Femur (tissue), 1 donor: ENCODE measurements around the gene RNU5D-1.
"Not testable (repeated sequence)": the region's sequence is repeated elsewhere in the genome, so short reads cannot be mapped to it uniquely, and the experiment has no call there.

Experiments
- DNase-seq: peaks from one replicate; pipeline ENCODE4 v3.0.0-alpha.2; 2017

RNU5D-1 gene

DNA sequence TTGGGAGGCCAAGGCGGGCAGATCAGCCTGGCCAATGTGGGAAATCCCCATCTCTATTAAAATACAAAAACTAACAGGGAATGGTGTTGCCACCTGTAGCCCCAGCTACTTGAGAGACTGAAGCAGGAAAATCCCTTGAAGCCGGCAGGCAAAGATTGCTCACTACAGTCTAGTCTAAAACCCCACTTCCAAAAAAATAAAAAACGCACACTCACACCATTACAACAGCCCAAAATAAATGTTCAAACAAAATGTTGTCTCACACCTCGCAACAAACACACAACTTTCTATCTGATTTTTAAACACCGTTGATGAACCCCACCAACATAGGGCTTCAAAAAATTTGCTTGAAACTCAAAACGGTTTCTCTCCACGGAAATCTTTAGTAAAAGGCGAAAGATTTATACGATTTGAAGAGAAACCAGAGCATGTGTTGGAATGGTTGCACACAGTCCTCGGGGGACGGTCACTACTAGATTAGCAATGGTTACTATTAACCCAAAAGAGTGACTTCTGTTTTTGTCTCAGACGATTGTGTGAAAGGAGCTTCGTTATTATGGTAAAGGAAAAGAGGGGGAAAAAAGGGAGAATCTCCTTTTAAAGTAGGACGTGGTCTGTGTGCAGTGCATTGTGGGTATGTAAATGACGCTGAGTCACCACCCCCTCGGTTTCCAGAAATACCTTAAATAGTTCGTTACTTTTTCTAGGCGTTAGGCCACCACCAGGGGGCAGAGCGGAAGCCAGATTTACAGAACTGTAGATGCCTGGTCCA lies at the start of gene RNU5D-1:
Gene RNU5D-1 (minus strand): TSS at position 430 of the 772 bp plus-strand sequence.
- DNase-seq = peak; percentile 95

DNA sequence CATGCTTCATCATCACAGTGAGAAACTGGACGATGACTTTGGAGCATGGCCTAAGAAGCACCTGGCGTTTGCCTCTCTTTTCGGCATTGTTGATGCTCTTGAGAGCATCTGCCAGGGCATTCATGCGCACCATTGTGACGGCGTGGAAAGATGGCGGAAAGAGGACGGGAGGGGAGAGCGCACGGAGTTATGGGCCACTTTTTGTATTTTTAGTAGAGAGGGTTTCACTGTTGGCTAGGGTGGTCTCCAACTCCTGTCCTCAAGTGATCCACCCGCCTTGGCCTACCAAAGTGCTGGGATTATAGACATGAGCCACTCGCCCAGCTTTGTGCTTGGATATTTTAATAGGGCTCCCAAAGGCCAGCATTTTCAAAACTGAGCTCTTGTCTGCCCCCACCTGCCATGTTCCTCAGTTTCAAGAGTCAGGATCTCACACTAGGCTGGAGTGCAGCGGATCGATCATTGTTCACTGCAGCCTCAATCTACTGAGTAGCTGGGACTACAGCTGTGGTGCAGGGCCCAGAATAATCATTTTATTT lies 49.7 kb upstream of the RNU5D-1 start:
- DNase-seq = no peak

DNA sequence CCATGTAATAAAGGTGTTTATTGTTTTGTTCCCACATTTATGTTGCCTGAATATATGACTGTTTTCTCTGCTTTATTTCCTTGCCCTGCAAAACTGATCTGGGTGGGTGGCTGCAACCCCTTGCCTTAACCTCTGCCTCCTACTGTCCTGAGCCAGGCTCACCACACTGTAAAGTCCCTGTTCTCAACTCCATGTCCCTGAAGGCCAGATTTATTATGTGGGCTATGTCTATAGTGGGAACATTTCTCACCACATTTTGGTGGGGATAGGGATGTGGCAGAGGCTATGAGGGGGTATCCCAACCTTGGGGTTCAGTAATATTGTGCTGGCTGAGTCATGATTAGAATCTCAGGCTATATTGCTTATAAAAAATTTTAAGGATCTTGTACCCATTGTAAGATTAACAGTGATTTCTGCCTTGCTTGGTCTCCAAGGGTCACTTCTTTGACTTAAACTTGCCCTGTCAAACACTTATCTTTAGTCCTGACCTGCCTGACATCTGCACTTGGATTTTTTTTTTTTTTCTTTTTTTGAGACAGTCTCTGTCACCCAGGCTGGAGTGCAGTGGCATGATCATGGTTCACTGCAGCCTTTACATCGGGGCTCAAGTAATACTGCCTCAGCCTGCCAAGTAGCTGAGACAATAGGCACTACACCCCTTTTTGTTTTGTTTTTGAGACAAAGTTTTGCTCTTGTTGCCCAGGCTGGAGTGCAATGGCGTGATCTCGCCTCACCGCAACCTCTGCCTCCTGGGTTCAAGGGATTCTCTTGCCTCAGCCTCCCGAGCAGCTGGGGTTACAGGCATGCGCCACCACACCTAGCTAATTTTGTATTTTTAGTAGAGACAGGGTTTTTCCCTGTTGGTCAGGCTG lies 48.0 kb upstream of the RNU5D-1 start:
- DNase-seq = no peak

DNA sequence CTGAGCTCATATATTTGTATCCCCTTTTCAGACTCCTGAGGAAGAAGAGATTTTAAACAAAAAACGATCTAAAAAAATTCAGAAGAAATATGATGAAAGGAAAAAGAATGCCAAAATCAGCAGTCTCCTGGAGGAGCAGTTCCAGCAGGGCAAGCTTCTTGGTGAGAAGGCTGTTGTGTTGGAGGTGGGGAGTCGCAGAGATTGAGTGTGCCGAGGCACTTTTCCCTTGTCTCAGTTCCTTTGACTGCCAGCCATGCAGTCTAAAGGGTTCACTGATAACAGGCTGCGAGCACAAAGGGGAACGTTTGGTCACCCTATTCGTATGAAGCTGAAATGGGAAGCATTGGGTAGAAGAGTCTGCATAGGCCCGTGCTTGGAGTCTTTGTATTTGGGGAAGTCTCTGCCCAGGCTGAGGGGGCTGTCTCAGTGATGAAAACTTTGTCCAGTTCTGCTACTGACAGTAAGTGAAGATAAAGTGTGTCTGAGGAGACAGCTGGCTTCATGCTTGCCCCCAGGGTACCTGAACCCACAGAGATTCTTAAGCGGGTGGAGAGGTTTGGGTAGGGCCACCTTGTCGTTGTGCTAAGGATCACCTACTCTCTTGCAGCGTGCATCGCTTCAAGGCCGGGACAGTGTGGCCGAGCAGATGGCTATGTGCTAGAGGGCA lies 47.1 kb upstream of the RNU5D-1 start:
- no peak for DNase-seq

DNA sequence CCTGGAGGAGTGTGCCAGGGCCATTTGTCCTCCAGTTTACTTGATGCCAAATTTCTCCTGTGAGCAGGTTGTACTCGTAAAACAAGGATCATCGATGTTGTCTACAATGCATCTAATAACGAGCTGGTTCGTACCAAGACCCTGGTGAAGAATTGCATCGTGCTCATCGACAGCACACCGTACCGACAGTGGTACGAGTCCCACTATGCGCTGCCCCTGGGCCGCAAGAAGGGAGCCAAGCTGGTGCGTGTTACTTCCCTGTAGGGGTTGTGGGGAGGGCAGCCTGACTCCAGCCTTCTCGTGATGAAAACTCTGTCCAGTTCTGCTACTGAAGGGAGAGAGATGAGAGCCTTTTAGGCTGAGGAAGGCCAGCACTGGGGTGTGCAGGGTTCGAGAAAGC lies 46.6 kb upstream of the RNU5D-1 start:
- DNase-seq = no peak

DNA sequence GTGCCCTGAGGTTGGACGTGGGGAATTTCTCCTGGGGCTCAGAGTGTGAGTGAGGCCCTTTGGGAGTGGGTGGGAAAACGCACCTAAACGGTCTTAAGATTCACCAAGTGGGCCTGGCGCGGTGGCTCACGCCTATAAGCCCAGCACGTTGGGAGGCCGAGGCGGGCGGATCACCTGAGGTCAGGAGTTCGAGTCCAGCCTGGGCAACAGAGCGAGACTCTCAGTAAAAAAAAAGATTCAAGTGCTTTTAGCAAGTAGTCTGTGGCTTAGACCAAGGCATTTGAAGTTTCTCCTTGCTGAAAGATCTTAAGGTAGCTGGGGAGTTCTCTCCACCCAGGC lies 45.7 kb upstream of the RNU5D-1 start:
- no peak for DNase-seq

DNA sequence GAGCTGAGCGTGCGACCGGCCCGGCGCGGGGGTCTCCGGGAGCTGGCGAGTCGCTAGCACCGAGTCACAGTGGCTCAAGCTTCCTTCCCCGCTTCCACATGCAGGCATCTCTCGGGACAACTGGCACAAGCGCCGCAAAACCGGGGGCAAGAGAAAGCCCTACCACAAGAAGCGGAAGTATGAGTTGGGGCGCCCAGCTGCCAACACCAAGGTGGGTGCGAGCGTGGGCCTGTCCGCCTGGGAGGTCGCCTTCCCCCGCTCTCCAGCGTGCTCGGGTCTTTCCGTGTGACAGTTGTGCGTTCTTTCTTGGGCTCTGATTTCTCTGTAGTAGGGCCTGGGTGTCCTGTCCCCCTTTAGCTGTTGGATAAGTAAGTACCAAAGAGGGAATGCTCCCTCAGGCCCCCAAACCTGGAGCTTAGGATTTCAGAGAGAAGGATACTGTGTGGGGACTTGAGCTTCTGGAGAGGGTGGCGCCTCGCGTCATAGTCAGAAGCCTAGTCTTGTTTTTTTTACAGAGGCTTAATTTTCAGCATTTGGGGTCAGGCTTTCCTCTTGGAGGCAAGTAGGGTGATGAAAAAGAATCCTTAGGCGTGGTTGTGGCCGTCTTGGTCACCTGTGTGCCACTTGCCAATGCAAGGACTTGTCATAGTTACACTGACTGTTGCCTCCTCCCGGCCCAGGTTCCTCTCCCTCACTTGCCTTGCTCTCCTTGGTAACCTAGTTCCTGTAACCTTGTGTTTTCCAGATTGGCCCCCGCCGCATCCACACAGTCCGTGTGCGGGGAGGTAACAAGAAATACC lies 45.2 kb upstream of the RNU5D-1 start:
- DNase-seq = no peak

DNA sequence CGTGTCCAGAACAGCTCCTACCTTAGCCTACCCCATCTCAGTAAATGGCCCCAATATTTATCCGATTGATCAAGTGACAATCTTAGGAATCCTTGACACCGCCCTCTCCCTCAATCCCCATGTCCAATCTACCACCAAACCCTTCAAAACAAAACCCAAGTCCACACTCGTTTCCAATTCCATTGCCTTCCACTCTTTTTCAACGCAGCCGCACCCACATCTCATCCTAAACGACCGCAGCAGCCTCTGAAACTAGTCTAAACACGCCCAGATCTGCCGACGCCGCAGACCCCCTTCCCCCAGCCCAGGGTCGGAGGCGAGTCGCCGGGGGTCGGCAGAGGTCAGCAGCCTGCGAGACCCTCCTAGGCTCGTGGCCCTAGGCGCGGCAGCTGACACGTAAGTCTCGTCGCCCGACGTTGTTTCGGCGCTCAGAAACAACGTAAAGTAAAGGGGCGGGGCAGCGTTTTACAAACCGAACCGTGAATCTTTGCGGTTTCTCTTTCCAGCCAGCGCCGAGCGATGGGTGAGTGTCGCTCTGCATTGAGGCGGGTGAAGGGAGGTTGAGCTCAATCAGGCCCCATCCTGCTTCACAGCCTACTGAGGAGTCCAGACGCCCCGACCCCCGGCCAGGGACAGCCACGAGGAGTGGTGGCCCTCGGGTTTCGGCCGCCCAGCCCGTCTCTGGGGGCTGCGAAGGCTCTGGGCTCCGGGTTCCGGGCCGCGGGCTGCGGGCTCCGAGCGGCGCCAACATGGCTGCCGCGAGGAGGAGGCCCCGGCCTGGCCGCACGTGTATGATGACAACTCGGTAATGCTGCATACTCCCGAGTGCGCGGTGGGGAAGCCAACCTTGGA lies 44.3 kb upstream of the RNU5D-1 start, which contains the start of gene RPS8:
Gene RPS8 (plus strand): TSS at position 463 of the 852 bp plus-strand sequence. CDS start 57 bp downstream, at position 520.
- peak; percentile 96 for DNase-seq

DNA sequence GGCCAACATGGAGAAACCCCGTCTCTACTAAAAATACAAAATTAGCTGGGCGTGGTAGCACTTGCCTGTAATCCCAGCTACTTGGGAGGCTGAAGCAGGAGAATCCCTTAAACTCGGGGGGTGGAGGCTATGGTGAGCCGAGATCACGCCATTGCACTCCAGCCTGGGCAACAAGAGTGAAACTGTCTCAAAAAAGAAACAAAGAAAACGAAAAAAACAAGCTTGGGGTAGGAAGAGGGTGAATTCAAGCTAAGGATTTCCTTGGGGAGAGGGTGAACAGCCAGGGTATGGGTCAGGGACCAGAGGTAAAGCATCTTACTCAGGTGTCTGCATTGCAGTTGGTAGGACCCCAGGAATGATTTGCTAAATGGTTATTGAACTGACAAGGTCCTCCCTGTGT lies 35.5 kb upstream of the RNU5D-1 start:
- DNase-seq = not testable (repeated sequence)

DNA sequence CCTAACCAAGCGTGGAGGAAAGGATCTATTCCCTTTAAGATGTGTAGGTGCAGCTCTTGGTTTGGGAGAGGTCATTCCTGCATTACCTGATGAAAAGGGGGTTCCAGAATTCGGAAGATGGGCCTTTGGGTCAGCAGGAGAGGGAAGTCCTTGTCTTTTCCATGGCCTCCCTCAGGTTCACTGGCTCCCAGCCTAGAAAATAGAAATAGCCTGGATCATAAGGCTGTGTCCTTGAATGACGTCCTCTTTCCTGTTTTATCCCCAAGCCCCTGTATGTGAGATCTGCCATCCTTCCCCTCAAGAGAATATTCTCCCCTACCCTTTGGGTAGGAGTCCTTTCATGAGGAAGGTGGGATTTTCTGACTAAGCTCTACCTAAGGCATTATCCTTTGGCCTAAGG lies 29.9 kb upstream of the RNU5D-1 start:
- no peak for DNase-seq

DNA sequence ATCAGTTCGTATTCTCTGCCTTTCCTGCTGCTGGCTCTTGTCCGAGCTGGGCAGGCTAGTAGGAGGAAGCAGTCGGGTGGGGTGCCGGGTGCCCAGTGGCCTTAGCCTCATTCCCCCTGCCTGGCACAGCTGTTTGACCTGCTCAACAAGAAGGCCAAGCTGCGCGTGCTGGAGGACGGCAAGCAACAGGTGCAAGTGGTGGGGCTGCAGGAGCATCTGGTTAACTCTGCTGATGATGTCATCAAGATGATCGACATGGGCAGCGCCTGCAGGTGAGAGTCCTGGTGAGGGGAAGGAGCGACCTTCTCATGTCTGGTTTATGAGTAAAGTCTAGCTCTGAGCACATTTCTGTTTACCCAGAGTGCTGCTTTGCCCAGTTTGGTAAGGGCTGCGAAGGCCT lies 28.1 kb upstream of the RNU5D-1 start:
- DNase-seq = no peak

DNA sequence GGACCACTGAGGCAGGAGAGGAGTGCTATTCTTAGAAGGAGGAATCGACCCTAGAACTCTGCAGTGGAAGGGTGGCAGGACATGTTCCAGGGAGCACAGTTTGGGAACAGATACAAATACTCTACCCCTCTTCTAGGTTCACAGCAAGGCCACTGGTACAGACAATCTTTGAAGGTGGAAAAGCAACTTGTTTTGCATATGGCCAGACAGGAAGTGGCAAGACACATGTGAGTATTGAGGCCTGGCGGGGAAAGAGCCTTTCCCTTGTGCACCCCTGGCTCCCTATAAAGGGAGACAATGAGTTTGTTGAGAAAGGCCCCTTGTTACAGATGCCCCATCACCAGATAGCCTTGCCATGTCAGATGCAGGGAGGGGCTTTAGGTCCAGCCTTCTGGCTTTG lies 26.4 kb upstream of the RNU5D-1 start:
- no peak for DNase-seq

DNA sequence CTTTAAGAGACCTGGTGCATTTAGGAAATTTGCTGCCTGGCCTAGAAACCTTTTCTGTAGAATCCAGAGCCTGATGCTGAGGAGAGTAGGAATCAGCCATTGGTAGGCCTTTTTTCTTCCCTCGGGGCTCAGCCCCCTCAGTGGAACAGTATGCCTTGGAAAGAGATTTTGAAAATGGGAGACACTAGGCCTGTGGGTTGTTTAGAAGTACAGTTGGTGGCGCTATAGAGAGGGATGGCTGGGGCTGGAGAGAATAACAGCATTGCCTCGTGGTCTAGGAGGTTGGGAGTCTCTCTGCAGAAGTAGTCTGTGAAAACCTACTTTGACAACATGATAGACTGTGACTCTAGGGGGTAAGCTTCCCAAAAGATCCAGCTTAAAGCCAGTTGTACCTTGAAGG lies 16.9 kb upstream of the RNU5D-1 start:
- DNase-seq = no peak

DNA sequence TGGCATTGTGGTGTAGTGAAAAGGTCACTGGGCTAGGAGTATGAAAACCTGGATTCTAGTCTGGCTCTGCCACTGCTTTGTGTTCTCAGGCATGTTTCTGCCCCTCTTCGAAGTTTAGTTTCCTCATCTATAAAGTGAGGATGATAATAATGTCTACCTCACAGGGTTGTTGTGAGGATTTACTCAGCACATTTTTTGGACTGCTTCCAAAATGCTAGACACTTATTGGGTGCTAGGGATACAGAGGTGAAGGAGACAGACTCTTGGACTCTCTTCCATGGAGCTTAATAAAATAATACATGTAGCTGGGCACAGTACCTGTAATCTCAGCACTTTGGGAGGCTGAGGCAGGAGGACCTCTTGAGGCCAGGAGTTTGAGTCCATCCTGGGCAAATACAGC lies 12.2 kb upstream of the RNU5D-1 start:
- no peak for DNase-seq

DNA sequence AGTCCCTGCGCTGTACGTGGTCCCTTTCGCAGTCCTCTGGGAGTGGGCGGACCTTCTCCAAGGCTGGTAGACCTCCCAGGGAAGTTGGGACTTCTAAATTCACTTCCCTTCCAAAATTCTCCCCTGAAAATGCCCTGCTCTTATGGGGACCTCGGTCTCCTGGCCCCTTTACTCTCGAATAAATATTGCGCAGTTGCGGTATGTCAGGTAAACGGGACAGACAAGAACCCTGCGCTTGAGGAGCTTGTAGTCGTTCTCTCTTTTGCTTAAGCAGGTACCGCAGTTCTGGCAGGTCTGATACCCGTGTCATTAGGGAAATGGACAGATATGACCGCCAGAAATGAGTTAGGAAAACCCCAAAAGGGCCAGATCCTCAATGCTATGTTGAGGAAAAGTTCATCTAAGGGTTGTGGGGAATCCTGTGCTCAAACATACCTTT lies 9.2 kb upstream of the RNU5D-1 start:
- DNase-seq = no peak

DNA sequence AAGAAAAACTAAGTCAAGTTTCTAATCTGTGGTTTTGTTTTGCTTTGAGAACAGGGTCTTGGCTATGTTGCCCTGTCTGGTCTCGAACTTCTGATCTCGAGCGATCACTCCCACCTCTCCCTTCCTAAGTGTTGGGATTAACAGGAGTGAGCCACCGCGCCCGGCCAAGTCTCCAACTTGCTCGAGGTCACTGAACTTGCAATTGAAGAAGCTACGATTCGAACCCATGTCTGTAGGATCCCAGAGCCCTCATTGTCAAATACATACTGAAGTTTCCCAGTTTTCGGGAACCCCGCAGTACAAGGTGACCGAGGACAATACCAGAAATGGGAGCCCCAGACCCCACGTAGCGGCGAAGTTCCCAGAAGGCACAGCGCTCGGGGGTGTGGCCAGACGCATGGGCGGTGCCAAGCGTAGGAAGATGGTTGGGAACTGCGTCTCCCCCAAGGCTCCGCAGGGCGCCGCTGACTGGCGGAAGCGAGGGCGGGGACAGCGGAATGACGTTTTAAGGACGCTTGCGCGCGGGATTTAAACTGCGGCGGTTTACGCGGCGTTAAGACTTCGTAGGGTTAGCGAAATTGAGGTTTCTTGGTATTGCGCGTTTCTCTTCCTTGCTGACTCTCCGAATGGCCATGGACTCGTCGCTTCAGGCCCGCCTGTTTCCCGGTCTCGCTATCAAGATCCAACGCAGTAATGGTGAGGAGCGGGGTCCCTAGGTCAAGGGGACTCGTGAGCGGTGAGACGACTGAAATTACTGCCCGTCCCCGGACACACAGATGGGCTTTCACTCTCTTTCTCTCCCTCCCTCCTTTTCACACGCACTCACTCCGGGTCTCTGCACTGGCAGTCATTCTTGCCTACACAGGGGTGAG lies 8.6 kb upstream of the RNU5D-1 start, which contains the start of gene KIF2C:
Gene KIF2C (plus strand): TSS at position 531 of the 872 bp plus-strand sequence. CDS start 96 bp downstream, at position 627.
- peak; percentile 98 for DNase-seq

DNA sequence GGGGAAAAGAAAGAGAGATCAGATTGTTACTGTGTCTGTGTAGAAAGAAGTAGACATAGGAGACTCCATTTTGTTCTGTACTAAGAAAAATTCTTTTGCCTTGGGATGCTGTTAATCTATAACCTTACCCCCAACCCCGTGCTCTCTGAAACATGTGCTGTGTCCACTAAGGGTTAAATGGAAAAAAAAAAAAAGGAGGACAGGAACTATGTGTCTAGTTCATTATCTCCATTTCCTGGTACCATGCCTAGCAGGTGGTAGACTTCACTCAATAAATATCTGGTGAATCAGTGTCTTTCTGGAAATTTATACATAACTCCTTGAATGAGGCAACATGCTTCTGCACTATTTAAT lies 8.0 kb upstream of the RNU5D-1 start:
- not testable (repeated sequence) for DNase-seq

DNA sequence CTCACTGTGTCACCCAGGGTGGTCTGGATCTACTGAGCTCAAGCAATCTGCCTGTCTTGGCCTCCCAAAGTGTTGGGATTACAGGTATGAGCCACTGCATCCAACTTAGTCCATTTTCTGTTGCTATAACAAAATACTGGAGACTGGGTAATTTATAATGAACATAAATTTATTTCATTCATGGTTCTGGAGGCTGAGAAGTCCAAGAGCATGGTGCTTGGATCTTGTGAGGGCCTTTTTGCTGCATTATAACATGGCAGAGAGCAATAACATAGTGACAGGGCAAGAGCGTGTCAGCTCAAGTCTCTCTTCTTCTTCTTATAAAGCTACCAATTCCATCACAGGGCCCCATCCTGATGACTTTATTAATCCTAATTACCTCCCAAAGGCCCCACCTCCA lies 5.0 kb upstream of the RNU5D-1 start:
- DNase-seq = no peak

DNA sequence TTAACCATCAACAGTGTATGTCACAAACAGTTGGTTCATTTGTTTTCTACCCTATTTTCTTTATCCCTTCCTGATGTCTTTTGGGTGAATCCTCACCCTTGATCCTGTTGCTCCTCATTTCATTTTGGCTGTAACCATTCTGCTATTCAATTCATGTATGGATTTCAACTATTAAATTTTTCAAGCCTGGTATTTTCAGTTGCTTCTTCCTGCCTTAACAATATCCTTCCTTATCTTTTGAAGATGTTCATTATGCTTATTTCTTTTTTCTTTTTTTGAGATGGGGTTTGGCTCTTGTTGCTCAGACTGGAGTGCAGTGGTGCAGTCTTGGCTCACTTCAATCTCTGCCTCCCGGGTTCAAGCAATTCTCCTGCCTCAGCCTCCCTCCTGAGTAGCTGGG lies 2.8 kb upstream of the RNU5D-1 start:
- no peak for DNase-seq

DNA sequence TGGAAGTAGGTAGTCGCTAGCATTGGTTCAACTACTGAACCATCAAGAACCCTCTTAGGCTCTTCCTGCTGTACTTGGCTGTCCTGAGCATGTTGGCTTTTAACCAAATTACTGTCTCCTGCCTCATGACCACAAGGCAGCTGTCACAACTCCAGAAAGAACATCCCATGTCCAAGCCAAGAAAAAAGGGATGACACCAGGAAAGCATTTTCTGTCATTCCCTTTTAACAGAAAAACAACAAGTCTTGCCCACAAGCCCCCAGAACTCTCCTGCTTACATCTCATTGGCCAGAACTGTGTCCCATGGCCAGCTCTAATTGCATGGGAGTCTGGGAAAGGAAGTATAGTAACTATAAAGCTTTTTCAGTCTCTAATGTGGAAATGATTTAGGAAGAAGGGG lies 2.4 kb upstream of the RNU5D-1 start:
- no peak for DNase-seq
